ENCODE results near the gene TMEM203. TPM values are rescaled to one million over a fixed set of nuclear protein-coding genes. Genes with fewer than 3 reads are reported as not detected.

TMEM203 gene
- total and polyA plus RNA-seq, 10 of the 15 experiments (the other 5 are each of a cell fraction or from before 2014, with no cell fraction given), result 7.2 to 68.1 (median 33.8) TPM

GRCh38 chr9:137231372-137232039 is 26.1 kb upstream of the TMEM203 start:
- Histone ChIP-seq H3K4me1 (ENCODE audit: control insufficient read depth, insufficient read depth, low read length) (peaks cover 5% of the 10 kb centered on the region), H3K9me3 (replicated peaks; ENCODE audit: control insufficient read depth, insufficient read depth, low read length) (no peaks in the 10 kb centered on the region), H3K27me3 (replicated peaks in 1 of 2; ENCODE audit: control insufficient read depth in 2 of 2, insufficient read depth in 2 of 2, low read length in 1 of 2) (no peaks in the 10 kb centered on the region), H3K79me2 (ENCODE audit: control insufficient read depth, insufficient read depth, low read length) (no peaks in the 10 kb centered on the region), H3K27ac (ENCODE audit: control insufficient read depth, insufficient read depth) (no peak overlapping the region), H3K36me3 (ENCODE audit: control insufficient read depth in 2 of 2, insufficient read depth in 2 of 2, low read length in 1 of 2) (no peaks in the 10 kb centered on the region), H4K20me1 (ENCODE audit: control insufficient read depth, insufficient read depth) (no peaks in the 10 kb centered on the region), H3K9ac (ENCODE audit: control insufficient read depth, insufficient read depth, low read length) (no peak overlapping the region), H2AFZ (ENCODE audit: control insufficient read depth, low read depth, low read length) (no peak overlapping the region), H3K4me2 (ENCODE audit: control insufficient read depth, insufficient read depth) (no peak overlapping the region), H3K4me3 (no peak overlapping the region)
- CTCF ChIA-PET, result interaction anchor here (1.2 kb wide), 1 partner anchor 112 kb away, joined by 4 read pairs; no protein-coding TSS in a partner anchor
- SMC1A ChIA-PET (ENCODE audit: uncharacterized antibody, unreplicated experiment), result no interaction called here
- BruUV-seq (replicated peaks), result no TSS peak
- POLR2A ChIA-PET, result no interaction called here
- ATAC-seq, result no peak
- TF ChIP-seq PAX8 (IDR thresholded peaks at IDR 0.05) (no peak), ZZZ3 (IDR thresholded peaks at IDR 0.05; ENCODE audit: control insufficient read depth, insufficient read length, low read depth) (no peak), ZNF592 (IDR thresholded peaks at IDR 0.05) (no peak), KLF5 (IDR thresholded peaks at IDR 0.05; ENCODE audit: partially characterized antibody) (no peak), NFIC (IDR thresholded peaks at IDR 0.05; ENCODE audit: low read depth, low read length) (no peak), CHD1 (IDR thresholded peaks at IDR 0.05; ENCODE audit: low read depth, low read length) (no peak), WRNIP1 (IDR thresholded peaks at IDR 0.05; ENCODE audit: borderline replicate concordance, low read depth, low read length) (no peak), IRF4 (IDR thresholded peaks at IDR 0.05; ENCODE audit: low read depth, low read length) (no peak), BCL11A (IDR thresholded peaks at IDR 0.05; ENCODE audit: low read depth, low read length) (no peak)
- intact Hi-C loops (cut with micrococcal nuclease; ENCODE audit: unreplicated experiment), result no loop called here
- 45% methylated on average over 20 of the region's 23 CpGs for WGBS (ENCODE audit: insufficient coverage, insufficient replicate concordance, low lambda C conversion rate, missing lambda C conversion rate)
- RAD21 ChIA-PET (ENCODE audit: unreplicated experiment), result no interaction called here
- no peak for FAIRE-seq
- no peak for DNase-seq (ENCODE audit: low read depth, low spot score)
- in situ Hi-C loops (cut with MboI), result no loop called here

Data from GM12878 (cell line).